Stimulated activated CD4-positive, alpha-beta T cell treated with anti-CD3 and anti-CD28 coated beads, Interleukin-1b, Interleukin-23, amount 100 ng/mL, for 1 hour (primary cell): ENCODE data around the gene GPAM.

ENCODE experiments used
- DNase-seq, 2 donors: peaks; one replicate each; pipeline ENCODE4 v3.0.0-alpha.2; 2020; ENCODE audit warnings: low read depth in 2 of 2

The GPAM gene

GRCh38 chr10:112184052-112184371 lies 447 bp upstream of the GPAM start:
- DNase-seq, result no peak

DNA sequence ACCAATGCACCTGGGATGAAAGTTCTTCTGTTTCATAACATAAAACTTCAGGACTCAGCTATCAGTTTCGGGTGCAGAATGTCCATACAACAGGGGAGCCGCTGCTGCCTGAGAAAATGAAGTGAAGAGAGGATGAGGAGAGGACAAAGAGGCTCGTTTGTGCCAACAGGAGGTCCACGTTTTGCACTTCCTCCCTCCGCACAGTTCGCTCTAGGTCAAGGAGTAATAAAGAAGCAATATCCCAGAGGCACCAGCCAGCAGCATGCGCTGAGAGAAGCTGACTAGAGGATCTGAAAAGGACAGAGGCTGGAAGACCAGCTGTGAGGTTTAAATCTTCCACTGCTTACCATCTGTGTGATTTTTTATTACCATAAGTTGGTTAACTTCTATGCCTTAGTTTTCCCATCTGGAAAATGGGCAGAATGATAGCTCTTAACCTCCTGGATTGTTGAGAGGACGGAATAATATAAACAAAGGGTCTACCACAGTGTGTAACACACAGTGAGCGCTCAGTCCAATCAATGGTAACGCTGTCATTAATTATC lies 709 bp downstream of the GPAM start:
- DNase-seq, result no peak

DNA sequence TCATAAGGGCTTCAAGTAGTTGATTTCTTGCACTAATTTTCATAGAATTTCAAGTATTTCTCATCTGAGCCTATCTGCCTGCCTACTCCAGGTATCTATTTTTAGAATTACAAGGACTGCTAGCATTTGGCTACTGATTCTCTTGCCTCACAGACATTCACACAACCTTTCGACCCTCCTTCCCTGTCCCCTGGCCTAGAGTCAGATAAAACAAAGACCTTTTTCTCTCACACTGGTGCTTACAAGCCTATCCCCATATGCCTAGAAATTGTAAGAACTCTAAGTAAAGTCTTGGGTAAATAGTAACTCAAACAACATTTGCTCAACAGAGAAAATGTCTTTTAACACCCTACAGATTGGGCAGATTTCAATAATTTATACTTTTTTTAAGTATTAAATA lies 6.3 kb downstream of the GPAM start:
- DNase-seq, result no peak

DNA sequence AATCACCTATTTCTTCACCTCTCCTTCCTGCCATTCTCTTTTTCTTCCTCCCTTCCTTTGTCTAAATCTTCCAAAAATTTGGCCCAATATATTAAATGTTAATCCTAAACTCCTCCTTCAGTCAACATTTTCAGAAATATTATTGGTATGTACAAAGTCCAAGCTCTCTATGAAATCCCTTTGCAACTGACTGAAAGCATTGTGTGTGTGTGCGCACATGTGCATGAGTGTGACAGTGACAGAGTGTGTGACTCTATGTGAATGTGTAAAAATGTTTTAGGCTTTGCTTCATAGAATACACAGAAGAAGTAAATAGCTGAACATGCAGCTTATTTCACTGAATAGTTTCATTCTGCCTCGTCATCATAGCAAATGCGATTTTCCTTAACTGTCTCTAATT lies 7.0 kb downstream of the GPAM start:
- no peak for DNase-seq

GRCh38 chr10:112175409-112175808 lies 8.2 kb downstream of the GPAM start:
- DNase-seq, result no peak

DNA sequence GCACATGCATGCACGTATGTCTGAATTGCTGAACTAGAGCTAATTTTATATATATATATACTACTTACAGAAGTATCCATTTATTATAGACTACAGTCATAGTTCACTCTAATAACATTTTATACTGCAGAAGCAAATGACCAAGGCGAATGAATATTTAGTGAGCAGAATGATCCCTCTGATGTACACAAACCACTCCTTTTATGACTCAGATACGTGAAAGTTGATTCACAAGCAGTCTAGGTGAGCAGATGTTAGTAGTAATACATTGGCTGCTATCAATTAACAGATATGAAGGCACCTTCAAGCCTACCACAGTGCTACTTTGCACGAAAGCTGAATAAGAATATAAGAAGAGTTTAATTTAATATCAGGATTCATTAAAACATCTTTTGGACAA lies 10.4 kb downstream of the GPAM start:
- DNase-seq, result no peak

DNA sequence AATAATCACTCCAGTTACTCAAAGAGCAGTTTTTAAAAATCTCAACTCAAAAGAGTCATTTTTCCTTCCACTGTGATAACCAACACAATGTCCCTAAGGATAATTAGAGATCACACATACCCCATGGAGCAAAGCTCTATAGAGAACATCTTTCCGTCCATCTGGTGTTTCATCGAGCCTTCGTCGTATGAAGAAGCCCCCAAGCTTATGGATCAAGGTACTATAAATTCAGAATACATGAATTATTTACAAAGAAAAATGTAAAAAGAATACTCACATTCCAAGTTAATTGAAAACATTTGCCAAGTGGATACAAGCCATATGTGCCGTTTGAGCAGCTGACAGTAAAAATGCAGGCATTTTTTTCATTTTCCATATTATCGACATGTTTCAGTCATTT lies 14.8 kb downstream of the GPAM start:
- no peak for DNase-seq

- DNase-seq, result no peak
These were observed 16.8 kb downstream of the GPAM start for GRCh38 chr10:112166800-112167199.

- DNase-seq, result no peak
These were observed 21.6 kb downstream of the GPAM start for GRCh38 chr10:112161757-112162518.

GRCh38 chr10:112160834-112161233 lies 22.7 kb downstream of the GPAM start:
- DNase-seq, result no peak

DNA sequence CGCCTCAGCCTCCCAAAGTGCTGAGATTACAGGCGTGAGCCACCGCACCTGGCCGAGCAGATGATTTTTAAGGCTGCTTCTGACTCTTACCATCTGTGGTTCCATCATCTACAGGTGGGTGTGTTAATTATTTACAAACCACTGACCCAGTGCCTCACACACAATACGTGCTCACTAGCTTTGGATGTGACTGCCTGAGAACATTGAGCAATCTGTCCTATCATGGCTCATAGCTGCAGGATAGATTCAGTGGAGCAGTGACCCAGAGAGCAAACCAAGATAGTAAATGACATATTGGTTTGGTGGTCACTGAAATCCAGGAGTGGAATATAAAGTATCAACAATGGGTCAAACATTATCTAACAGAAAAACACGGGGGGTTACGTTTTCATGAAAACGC lies 24.1 kb downstream of the GPAM start:
- DNase-seq, result no peak

DNA sequence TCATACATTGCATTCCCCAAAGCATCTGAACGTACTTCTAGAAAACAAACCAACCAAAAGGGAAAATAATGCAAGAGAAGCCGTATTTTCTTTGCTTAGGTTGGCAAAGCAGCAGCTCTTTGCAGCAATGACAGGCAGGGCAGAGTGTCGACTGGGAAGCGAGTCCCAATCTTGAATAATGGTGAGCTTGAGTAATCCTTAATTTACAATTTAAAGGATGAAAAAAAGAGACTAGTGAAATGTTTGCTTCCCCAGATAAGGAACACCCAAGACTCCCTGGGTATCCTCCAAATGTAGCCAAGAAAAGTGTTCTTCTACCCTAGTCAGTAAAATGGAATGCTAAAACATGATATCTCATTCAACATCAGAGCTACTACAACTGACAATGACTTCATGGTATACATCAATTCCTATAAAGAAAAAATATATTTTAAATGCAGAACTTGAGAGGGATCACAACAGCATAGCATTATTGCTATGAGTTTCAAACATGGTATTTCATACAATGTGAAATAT lies 32.0 kb downstream of the GPAM start:
- no peak for DNase-seq

GRCh38 chr10:112148331-112148730 lies 35.2 kb downstream of the GPAM start:
- DNase-seq, result no peak

- DNase-seq, result no peak
These were observed 36.8 kb downstream of the GPAM start for GRCh38 chr10:112146799-112147198.

GRCh38 chr10:112145263-112145662 lies 38.3 kb downstream of the GPAM start:
- DNase-seq, result no peak

DNA sequence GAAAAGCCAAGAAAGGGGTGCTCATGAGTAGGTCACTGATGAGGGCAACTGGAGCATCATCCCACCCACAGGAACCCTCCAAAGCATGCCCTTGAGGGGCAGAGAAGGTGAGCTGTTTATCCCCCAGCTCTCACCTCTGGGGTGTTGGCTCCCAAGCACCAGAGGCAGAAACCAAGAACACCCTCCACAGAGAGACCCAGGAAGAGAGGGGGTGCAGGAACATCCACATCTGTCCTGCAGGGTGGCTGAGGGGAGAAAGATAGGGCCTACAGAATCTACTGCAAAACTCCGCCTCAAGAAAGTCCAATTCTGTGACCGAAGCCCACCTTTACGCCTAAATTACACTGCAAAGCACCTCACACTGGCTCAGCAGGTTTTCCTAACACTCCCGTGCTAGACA lies 40.1 kb downstream of the GPAM start:
- DNase-seq, result no peak

- no peak for DNase-seq
These were observed 42.3 kb downstream of the GPAM start for GRCh38 chr10:112141292-112141691.

DNA sequence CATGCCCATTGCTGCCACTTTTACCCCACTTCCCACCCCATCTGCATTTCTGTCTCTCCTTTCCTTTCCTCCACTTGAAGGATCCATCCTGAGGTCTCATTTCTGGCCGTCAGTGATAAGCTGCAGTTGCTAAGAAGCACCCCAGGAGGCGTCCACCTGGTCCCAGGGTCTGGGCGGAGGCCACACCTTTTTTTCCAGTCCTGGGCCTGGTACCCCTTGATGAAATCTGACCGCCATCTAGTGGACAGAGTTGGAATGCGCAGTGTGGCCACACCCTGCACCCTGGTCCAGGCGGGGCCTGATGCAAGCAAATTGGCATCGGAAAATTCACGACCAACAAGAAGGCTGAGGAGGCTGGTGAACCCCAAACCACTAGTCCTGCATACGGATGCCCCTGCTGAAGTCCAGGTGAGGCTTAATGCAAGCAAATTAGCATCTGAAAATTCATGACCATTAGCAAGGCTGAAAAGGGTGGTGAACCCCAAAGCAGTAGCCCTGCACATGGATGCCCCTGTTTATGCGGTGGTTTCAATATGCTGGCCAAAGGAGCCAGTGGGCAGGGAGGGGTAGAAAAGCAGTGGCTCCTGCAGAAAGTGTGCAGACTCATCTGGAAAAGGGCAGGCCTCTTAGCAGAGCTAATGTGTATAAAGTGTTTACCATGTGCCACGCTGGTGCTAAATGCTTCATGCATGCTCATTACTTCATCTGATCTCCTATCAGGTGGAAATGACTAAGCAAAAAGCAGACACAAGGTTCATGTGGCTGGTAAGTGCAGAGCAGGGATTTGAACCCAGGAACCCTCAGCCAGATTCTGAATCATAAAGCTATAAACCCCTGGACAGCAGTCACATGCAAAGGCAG lies 43.2 kb downstream of the GPAM start:
- DNase-seq, result peak; percentile 21 to 39

GRCh38 chr10:112139176-112139575 lies 44.4 kb downstream of the GPAM start:
- no peak for DNase-seq

- DNase-seq, result peak; percentile 29 to 43
These were observed 46.2 kb downstream of the GPAM start for GRCh38 chr10:112137154-112137987.

- no peak for DNase-seq
These were observed 46.9 kb downstream of the GPAM start for GRCh38 chr10:112136486-112137153.
